HCT116 (cell line): ENCODE results near the gene ARHGAP5. TPM values are rescaled to one million over a fixed set of nuclear protein-coding genes. Genes with fewer than 3 reads are reported as not detected.

Experiments used
- ATAC-seq: fragments of 200-7000 bp; cut with Tn5 transposase; 2 replicates; pipeline ENCODE4 v1.9.1; 2020; ENCODE audit warnings: mild to moderate bottlenecking, moderate library complexity
- BruUV-seq: library from RNA; stranded (reverse); fragments of 400-500 nt; replicated peaks from 2 replicates; lab custom pipeline; 2021; lab: Mats Ljungman, UMichigan
- CTCF ChIA-PET: fragments of 300-600 bp; sonication (Branson Sonifier 250); formaldehyde crosslinking; loops from one replicate; lab custom pipeline; 2021; ENCODE audit warnings: antibody characterized with exemption; lab: Charles Lee
- POLR2A ChIA-PET: fragments of 300-600, 350-600 bp; sonication (Branson Sonifier 250); formaldehyde crosslinking; loops from one replicate; lab custom pipeline; 2021; ENCODE audit warnings: antibody characterized with exemption; lab: Charles Lee
- RAD21 ChIA-PET, 2 experiments: fragments of 300-600 bp; sonication (Branson Sonifier 250); formaldehyde crosslinking; loops; one replicate each; lab custom pipeline; 2023; ENCODE audit warnings: low total read pairs in 2 of 2; ENCODE audit not compliant: uncharacterized antibody in 2 of 2, unreplicated experiment in 2 of 2, low non-redundant PET in 1 of 2; lab: Charles Lee
- DNase-seq: peaks from one replicate; pipeline ENCODE4 v3.0.0-alpha.2; 2010; ENCODE audit warnings: low read depth, low spot score
- H2AFZ ChIP-seq: fragments of 200-600 bp; shearing (Covaris generic), sonication (generic); 2 replicates; pipeline ENCODE4 v1.6.1; 2017; ENCODE audit warnings: low read depth, mixed run types, mixed read lengths, antibody characterized with exemption, low read length; ENCODE audit not compliant: poor library complexity, severe bottlenecking
- H3K27ac ChIP-seq: 2 replicates; pipeline ENCODE4 v1.5.1; 2012; ENCODE audit warnings: low read depth, low read length
- H3K27me3 ChIP-seq: fragments of 200-600 bp; sonication (generic); 2 replicates; pipeline ENCODE4 v1.6.1; 2016; ENCODE audit warnings: mixed run types, low read length, mixed read lengths; ENCODE audit not compliant: insufficient read depth
- H3K36me3 ChIP-seq, 2 experiments: fragments of 200-500 bp in 1 of 2; fragments of 200-600 bp in 1 of 2; sonication (Bioruptor generic) in 1 of 2; sonication (generic) in 1 of 2; 2 replicates each; pipeline versions ENCODE4 v1.5.1 to v1.6.1; 2014 to 2016; ENCODE audit warnings: low read length in 2 of 2, inconsistent platforms in 1 of 2, mixed read lengths in 1 of 2, mixed run types in 1 of 2; ENCODE audit not compliant: insufficient read depth in 2 of 2, control insufficient read depth in 1 of 2
- H3K4me1 ChIP-seq, 2 experiments: fragments of 200-600 bp in 1 of 2; sonication (generic) in 1 of 2; 2 replicates each; pipeline versions ENCODE4 v1.5.1 to v1.6.1; 2012 to 2017; ENCODE audit warnings: low read length in 2 of 2, inconsistent platforms in 1 of 2, mild to moderate bottlenecking in 1 of 2, mixed read lengths in 1 of 2, mixed run types in 1 of 2, moderate library complexity in 1 of 2; ENCODE audit not compliant: insufficient read depth in 2 of 2, control insufficient read depth in 1 of 2
- H3K4me2 ChIP-seq: fragments of 200-600 bp; sonication (generic); 2 replicates; pipeline ENCODE4 v1.6.1; 2017; ENCODE audit warnings: mixed run types, low read length, mixed read lengths
- H3K4me3 ChIP-seq, 2 experiments: fragments of 200-600 bp in 1 of 2; sonication (generic) in 1 of 2; replicated peaks in 1 of 2; 2 replicates each; pipeline ENCODE4 v1.5.1; 2011 to 2016; ENCODE audit warnings: low read length in 2 of 2, control low read depth in 1 of 2, low read depth in 1 of 2, mild to moderate bottlenecking in 1 of 2, mixed read lengths in 1 of 2, mixed run types in 1 of 2
- H3K79me2 ChIP-seq: fragments of 200-600 bp; sonication (generic); 2 replicates; pipeline ENCODE4 v1.6.1; 2017; ENCODE audit warnings: mild to moderate bottlenecking, mixed run types, low read length, moderate library complexity, mixed read lengths; ENCODE audit not compliant: insufficient read depth
- H3K9ac ChIP-seq: fragments of 200-600 bp; sonication (generic); 2 replicates; pipeline ENCODE4 v1.6.1; 2016; ENCODE audit warnings: low read length, mixed read lengths
- H3K9me2 ChIP-seq: fragments of 200-600 bp; sonication (generic), shearing (Covaris generic); 2 replicates; pipeline ENCODE4 v1.6.1; 2017; ENCODE audit warnings: mixed run types, mild to moderate bottlenecking, moderate library complexity; ENCODE audit not compliant: insufficient read depth
- H3K9me3 ChIP-seq, 2 experiments: fragments of 200-500 bp in 1 of 2; fragments of 200-600 bp in 1 of 2; sonication (Bioruptor generic) in 1 of 2; sonication (generic) in 1 of 2; 2 replicates each; pipeline ENCODE4 v1.6.1; 2014 to 2017; ENCODE audit warnings: low read length in 2 of 2, mixed read lengths in 2 of 2, inconsistent platforms in 1 of 2, low read depth in 1 of 2, mild to moderate bottlenecking in 1 of 2, mixed run types in 1 of 2, moderate library complexity in 1 of 2; ENCODE audit not compliant: control insufficient read depth in 1 of 2, insufficient read depth in 1 of 2
- H4K20me1 ChIP-seq: fragments of 200-600 bp; sonication (generic), shearing (Covaris generic); 2 replicates; pipeline ENCODE4 v1.6.1; 2017; ENCODE audit warnings: mixed run types, mild to moderate bottlenecking, moderate library complexity; ENCODE audit not compliant: insufficient read depth
- ATF3 ChIP-seq: IDR thresholded peaks from 2 replicates; pipeline ENCODE4 v1.6.1; 2012
- ELF1 ChIP-seq: IDR thresholded peaks from 2 replicates; pipeline ENCODE4 v1.6.1; 2012; ENCODE audit warnings: low read depth, borderline replicate concordance
- EZH2phosphoT487 ChIP-seq: fragments of 200-600 bp; IDR thresholded peaks from 2 replicates; pipeline ENCODE4 v1.6.1; 2018; ENCODE audit warnings: antibody characterized with exemption, borderline replicate concordance
- SP1 ChIP-seq: IDR thresholded peaks from 2 replicates; pipeline ENCODE4 v1.6.1; 2012; ENCODE audit warnings: low read depth
- TCF7L2 ChIP-seq: IDR thresholded peaks from 2 replicates; pipeline ENCODE4 v1.7.0; 2011; ENCODE audit warnings: borderline replicate concordance, inconsistent platforms; ENCODE audit not compliant: insufficient read depth, insufficient read length; ENCODE audit errors: extremely low read depth
- ZFX ChIP-seq: fragments of 450-650 bp; IDR thresholded peaks from 2 replicates; pipeline ENCODE4 v1.6.1; 2017
- intact Hi-C: fragments of 100-400 bp; cut with micrococcal nuclease; formaldehyde crosslinking; loops from 2 replicates; pipeline ENCODE4 v1.10.0; 2022
- total RNA-seq: library from RNA; stranded (reverse); gene quantifications from one replicate; pipeline ENCODE4 v1.2.1, GENCODE V29; 2021; ENCODE audit not compliant: unreplicated experiment
- TF ChIP-seq, protein P1 (sequence below): IDR thresholded peaks from 2 replicates; pipeline ENCODE4 v1.6.1; 2012; ENCODE audit warnings: low read depth
- TF ChIP-seq, protein P2 (sequence below), 3 experiments: fragments of 200-600 bp in 1 of 3; sonication (generic) in 1 of 3; IDR thresholded peaks in 2 of 3; conservative IDR thresholded peaks in 1 of 3; 2 replicates each; pipeline ENCODE4 v1.5.1; 2012 to 2017; ENCODE audit warnings: low read depth in 2 of 3, low read length in 2 of 3, antibody characterized with exemption in 1 of 3, borderline replicate concordance in 1 of 3, control low read depth in 1 of 3, mild to moderate bottlenecking in 1 of 3, mixed read lengths in 1 of 3, mixed run types in 1 of 3, moderate library complexity in 1 of 3; ENCODE audit not compliant: insufficient read depth in 1 of 3

The ARHGAP5 gene
- total RNA-seq, 1 experiment from 2014 or later = 66.7 TPM

- no peak overlapping the region for H3K27ac ChIP-seq
- H3K4me1 ChIP-seq = peaks cover 12 to 32% of the 10 kb centered on the region in 2 experiments
- ChIA-PET RAD21 (no interaction called here), CTCF (no interaction called here), POLR2A (no interaction called here)
- no peaks in the 10 kb centered on the region for H3K79me2 ChIP-seq
- peak overlapping the region; percentile 36 to 53 for H3K4me3 ChIP-seq
- ATAC-seq = no peak
- H3K9ac ChIP-seq = no peak overlapping the region; the same call in 1 of the 2 replicates
- no TSS peak for BruUV-seq
- peak overlapping the region; percentile 69 for H2AFZ ChIP-seq
- H3K36me3 ChIP-seq = no peaks in the 10 kb centered on the region
- no peaks in the 10 kb centered on the region for H4K20me1 ChIP-seq
- no peaks in the 10 kb centered on the region for H3K9me2 ChIP-seq
- DNase-seq = no peak
- intact Hi-C loops = no loop called here
- H3K9me3 ChIP-seq = no peaks in the 10 kb centered on the region
- peak overlapping the region; percentile 70 for H3K4me2 ChIP-seq
- no peak for TF ChIP-seq EZH2phosphoT487
- no peaks in the 10 kb centered on the region for H3K27me3 ChIP-seq
These were observed 123.5 kb downstream of the ARHGAP5 start for GRCh38 chr14:32200368-32201192.

- H3K27ac ChIP-seq = no peak overlapping the region; the same call in 1 of the 2 replicates
- RAD21 ChIA-PET = no interaction called here
These were observed 124.2 kb downstream of the ARHGAP5 start for GRCh38 chr14:32201193-32201815.

More at GRCh38 chr14:32201193-32201815, 124.2 kb downstream of the ARHGAP5 start:
- no TSS peak for BruUV-seq
- H3K4me1 ChIP-seq = peaks cover 19 to 39% of the 10 kb centered on the region in 2 experiments
- no peaks in the 10 kb centered on the region for H3K79me2 ChIP-seq
- no peaks in the 10 kb centered on the region for H3K27me3 ChIP-seq
- H3K9ac ChIP-seq = no peak overlapping the region
- no peaks in the 10 kb centered on the region for H3K9me3 ChIP-seq
- H3K9me2 ChIP-seq = no peaks in the 10 kb centered on the region
- ATAC-seq = peak; percentile 56
- intact Hi-C loops = no loop called here
- peak overlapping the region; percentile 69 for H2AFZ ChIP-seq
- no peaks in the 10 kb centered on the region for H4K20me1 ChIP-seq
- no peaks in the 10 kb centered on the region for H3K36me3 ChIP-seq
- ChIA-PET POLR2A (no interaction called here), CTCF (no interaction called here)
- TF ChIP-seq ZFX (no peak), SP1 (no peak), ELF1 (no peak), ATF3 (no peak), TCF7L2 (no peak)
- TF ChIP-seq, protein P1, sequence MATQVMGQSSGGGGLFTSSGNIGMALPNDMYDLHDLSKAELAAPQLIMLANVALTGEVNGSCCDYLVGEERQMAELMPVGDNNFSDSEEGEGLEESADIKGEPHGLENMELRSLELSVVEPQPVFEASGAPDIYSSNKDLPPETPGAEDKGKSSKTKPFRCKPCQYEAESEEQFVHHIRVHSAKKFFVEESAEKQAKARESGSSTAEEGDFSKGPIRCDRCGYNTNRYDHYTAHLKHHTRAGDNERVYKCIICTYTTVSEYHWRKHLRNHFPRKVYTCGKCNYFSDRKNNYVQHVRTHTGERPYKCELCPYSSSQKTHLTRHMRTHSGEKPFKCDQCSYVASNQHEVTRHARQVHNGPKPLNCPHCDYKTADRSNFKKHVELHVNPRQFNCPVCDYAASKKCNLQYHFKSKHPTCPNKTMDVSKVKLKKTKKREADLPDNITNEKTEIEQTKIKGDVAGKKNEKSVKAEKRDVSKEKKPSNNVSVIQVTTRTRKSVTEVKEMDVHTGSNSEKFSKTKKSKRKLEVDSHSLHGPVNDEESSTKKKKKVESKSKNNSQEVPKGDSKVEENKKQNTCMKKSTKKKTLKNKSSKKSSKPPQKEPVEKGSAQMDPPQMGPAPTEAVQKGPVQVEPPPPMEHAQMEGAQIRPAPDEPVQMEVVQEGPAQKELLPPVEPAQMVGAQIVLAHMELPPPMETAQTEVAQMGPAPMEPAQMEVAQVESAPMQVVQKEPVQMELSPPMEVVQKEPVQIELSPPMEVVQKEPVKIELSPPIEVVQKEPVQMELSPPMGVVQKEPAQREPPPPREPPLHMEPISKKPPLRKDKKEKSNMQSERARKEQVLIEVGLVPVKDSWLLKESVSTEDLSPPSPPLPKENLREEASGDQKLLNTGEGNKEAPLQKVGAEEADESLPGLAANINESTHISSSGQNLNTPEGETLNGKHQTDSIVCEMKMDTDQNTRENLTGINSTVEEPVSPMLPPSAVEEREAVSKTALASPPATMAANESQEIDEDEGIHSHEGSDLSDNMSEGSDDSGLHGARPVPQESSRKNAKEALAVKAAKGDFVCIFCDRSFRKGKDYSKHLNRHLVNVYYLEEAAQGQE = peak; percentile 33; the same call in 1 of the 2 replicates
- TF ChIP-seq, protein P2, sequence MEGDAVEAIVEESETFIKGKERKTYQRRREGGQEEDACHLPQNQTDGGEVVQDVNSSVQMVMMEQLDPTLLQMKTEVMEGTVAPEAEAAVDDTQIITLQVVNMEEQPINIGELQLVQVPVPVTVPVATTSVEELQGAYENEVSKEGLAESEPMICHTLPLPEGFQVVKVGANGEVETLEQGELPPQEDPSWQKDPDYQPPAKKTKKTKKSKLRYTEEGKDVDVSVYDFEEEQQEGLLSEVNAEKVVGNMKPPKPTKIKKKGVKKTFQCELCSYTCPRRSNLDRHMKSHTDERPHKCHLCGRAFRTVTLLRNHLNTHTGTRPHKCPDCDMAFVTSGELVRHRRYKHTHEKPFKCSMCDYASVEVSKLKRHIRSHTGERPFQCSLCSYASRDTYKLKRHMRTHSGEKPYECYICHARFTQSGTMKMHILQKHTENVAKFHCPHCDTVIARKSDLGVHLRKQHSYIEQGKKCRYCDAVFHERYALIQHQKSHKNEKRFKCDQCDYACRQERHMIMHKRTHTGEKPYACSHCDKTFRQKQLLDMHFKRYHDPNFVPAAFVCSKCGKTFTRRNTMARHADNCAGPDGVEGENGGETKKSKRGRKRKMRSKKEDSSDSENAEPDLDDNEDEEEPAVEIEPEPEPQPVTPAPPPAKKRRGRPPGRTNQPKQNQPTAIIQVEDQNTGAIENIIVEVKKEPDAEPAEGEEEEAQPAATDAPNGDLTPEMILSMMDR (IDR thresholded peaks at IDR 0.05 in 2 of 3, conservative IDR thresholded peaks at IDR 0.05 in 1 of 3; ENCODE audit: borderline replicate concordance in 1 of 3, insufficient read depth in 1 of 3, low read depth in 2 of 3, low read length in 2 of 3) = no peak
- DNase-seq = no peak
- peak overlapping the region; percentile 36 to 53 for H3K4me3 ChIP-seq
- peak overlapping the region; percentile 70 for H3K4me2 ChIP-seq
